Islet precursor cell (in vitro differentiated cells): Measurements from ENCODE around the gene GSAP.

Experiments
- DNase-seq: peaks from one replicate; pipeline ENCODE4 v3.0.0-alpha.2; 2018

GSAP gene

DNA sequence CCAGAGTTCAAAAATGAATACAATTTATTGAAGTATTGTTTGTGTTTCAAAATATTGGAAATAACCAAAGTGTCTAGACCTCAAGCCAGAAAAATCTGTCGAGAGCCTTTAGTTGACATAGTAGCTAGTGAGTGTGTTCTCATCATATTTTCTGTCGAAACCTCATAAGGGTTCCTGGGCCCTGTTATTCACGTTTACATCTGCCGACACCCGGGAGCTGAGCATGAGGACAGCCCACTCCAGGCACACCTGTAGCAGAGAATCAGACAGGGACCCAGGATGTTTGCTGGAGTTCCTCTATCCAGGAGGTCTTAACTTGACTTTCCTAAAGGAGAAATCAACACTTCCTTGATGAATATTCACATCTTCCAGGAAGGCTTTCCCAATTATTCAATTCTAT is 144.4 kb downstream of the GSAP start:
- no peak for DNase-seq

DNA sequence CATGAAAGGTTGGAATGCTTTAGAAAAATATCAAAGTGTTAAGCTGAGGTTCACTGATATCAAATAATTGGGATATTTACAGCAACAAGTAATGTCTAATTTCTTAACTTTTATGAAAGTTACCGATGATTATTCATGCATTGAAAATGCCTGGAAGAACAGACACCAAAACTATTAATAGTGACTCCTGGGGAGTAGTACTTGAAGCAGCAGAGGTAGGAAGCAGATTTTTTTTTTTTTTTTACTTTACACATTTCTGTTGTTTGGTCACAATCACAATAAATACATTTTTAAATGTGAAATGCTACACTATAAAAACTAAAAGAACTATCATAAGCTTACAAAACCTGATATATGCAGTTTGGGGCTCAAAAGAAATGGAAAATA is 146.1 kb downstream of the GSAP start:
- DNase-seq: no peak

GRCh38 chr7:77269360-77270093 is 146.6 kb downstream of the GSAP start:
- no peak for DNase-seq

DNA sequence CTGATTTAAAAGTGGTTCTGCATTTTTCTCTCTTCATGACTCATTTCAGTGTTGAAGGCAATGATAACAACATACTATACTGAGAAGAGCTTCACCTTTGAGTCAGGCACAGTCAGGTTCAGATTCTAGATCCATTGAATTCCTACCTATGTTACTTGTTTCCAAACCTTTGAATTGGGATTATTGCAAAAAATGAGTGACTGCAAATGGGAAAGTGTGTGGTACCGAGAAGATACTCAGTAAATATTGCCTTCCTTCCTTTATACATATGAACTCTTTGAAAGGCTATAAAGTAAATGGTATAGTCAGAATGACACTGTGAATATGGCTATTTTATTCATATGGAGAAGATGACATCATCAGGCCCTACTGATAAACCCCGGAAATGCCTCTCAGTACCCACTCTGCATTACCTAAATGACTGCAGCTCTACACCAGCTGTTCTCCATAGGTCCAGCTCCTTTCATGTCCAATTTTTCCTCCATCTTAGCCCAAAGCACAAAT is 149.8 kb downstream of the GSAP start:
- no peak for DNase-seq

DNA sequence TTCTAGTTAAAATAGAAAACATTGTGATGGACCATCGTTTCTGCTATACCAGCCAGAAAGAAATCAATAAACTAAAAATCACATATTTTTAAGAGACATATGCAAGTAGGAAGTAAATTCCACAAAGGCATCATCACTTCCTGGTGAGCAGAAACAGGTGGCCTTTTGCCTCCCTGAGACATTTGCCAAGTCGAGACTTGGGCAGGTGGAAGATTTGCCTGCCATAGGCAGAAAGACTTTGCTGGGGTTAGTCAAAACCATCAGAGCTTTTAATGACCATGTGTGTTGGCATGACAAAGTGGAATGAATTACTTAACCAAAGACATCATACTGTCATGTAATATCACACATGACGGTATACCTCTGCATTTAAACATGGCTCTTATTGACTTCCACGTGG is 150.5 kb downstream of the GSAP start:
- DNase-seq: no peak

DNA sequence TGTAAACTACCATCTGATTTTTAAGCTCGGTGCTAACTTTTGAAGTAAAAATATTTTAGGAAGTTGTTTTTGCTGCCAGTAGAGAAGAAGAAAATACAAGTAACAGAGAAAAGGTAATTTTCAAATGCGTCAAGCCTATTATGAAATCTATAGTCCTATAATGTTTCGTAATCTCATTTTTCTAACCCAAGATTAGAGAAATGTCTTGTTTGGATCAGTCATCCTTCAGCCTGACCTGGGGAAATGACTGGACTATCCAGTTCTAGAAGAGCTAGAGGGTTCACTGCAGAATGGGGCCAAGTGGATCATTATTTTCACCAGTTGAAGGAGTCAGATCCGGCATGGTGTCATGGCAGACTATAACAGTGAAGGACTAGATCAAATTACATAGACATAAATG is 153.8 kb downstream of the GSAP start:
- no peak for DNase-seq
